Measurements from ENCODE around the gene PRR15. TPM values are rescaled to one million over a fixed set of nuclear protein-coding genes. Genes with fewer than 3 reads are reported as not detected.

PRR15 gene
- total RNA-seq, 2 experiments from 2014 or later: not detected

DNA sequence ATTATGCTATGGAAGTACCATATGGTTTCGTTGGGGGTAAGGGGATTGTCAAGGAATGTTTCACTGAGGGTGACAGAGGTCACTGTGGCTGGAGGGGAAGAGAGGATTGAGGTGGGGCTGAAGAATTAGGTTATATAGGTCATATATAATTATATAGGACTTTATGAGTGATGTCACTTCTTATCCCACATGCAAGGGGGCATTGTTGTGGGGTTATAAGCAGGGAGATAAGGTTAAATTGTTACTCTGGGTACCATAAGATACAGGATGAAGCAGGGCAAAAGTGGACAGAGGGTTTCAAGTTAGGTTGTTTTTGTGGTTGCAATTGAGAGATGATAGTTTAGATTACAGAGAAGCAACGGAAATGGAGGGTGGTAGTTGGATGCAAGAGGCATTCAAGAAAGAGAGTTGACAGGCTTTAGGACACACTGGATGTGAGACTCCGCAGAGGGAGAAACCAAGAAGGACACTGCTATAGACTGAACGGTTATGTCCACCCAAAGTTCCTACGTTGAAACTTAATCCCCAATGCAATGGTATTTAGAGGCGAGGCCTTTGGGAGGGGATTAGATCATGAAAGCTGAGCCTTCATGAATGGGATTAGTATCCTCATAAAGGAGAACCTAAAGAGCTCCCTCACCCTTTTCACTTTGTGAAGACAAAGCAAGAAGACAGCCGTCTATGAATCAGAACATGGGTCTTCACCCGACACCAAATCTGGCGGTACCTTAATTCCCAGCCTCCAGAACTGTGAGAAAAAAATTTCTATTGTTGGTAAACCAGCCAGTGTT, 7.0 kb upstream of the PRR15 start:
- H3K4me1 ChIP-seq (ENCODE audit: insufficient read depth, low read length, poor library complexity, severe bottlenecking): no peaks in the 10 kb centered on the region
- TF ChIP-seq, protein P1, sequence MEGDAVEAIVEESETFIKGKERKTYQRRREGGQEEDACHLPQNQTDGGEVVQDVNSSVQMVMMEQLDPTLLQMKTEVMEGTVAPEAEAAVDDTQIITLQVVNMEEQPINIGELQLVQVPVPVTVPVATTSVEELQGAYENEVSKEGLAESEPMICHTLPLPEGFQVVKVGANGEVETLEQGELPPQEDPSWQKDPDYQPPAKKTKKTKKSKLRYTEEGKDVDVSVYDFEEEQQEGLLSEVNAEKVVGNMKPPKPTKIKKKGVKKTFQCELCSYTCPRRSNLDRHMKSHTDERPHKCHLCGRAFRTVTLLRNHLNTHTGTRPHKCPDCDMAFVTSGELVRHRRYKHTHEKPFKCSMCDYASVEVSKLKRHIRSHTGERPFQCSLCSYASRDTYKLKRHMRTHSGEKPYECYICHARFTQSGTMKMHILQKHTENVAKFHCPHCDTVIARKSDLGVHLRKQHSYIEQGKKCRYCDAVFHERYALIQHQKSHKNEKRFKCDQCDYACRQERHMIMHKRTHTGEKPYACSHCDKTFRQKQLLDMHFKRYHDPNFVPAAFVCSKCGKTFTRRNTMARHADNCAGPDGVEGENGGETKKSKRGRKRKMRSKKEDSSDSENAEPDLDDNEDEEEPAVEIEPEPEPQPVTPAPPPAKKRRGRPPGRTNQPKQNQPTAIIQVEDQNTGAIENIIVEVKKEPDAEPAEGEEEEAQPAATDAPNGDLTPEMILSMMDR (conservative IDR thresholded peaks at IDR 0.05; ENCODE audit: low read length): peak; percentile 61
- no peak for TF ChIP-seq EZH2phosphoT487 (IDR thresholded peaks at IDR 0.05; ENCODE audit: borderline replicate concordance, low read depth, low read length)
- POLR2A ChIA-PET: no interaction called here
- DNase-seq (ENCODE audit: low spot score): no peak
- no peaks in the 10 kb centered on the region for H3K36me3 ChIP-seq (ENCODE audit: insufficient read depth, low read length)
- CTCF ChIA-PET (ENCODE audit: unreplicated experiment): no interaction called here
- H3K79me2 ChIP-seq (ENCODE audit: insufficient read depth, low read depth, low read length): no peaks in the 10 kb centered on the region
- H4K20me1 ChIP-seq (ENCODE audit: insufficient read depth, low read length): no peaks in the 10 kb centered on the region
- no peaks in the 10 kb centered on the region for H3K9me2 ChIP-seq (ENCODE audit: insufficient read depth, low read length)
- intact Hi-C loops (cut with micrococcal nuclease; ENCODE audit: unreplicated experiment): no loop called here
- BruUV-seq (replicated peaks): no TSS peak
- no peak overlapping the region for H3K4me2 ChIP-seq (ENCODE audit: low read length)
- no peak overlapping the region for H3K27ac ChIP-seq (ENCODE audit: low read depth, low read length, poor library complexity, severe bottlenecking)
- no peak overlapping the region for H3K4me3 ChIP-seq (ENCODE audit: low read depth, low read length, poor library complexity, severe bottlenecking)
- H2AFZ ChIP-seq (ENCODE audit: low read length): no peak overlapping the region
- H3K9me3 ChIP-seq (ENCODE audit: low read length): no peaks in the 10 kb centered on the region

DNA sequence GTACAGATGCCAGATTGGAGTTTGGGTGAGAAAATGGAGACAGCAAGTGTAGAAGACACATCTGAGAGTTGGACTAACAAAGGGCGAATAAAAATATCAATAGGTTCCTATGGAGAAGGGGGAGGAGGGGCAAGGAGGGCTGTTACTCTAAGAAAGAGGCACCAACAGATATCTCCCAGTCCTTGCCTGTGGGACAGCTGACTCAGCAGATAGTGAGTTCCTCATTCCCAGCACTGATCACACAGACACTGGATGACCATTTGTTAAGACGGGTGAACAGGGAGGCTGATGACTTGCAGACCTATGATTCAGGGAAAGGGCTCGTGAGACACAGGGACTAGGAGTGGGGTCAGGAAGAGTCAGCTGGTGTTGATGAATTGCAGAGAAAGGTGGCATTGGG, 5.7 kb upstream of the PRR15 start:
- Histone ChIP-seq H3K9me2 (ENCODE audit: insufficient read depth, low read length) (no peaks in the 10 kb centered on the region), H3K4me3 (ENCODE audit: low read depth, low read length, poor library complexity, severe bottlenecking) (no peak overlapping the region), H3K4me1 (ENCODE audit: insufficient read depth, low read length, poor library complexity, severe bottlenecking) (no peaks in the 10 kb centered on the region), H3K36me3 (ENCODE audit: insufficient read depth, low read length) (no peaks in the 10 kb centered on the region), H3K27ac (ENCODE audit: low read depth, low read length, poor library complexity, severe bottlenecking) (no peak overlapping the region), H4K20me1 (ENCODE audit: insufficient read depth, low read length) (no peaks in the 10 kb centered on the region), H2AFZ (ENCODE audit: low read length) (no peak overlapping the region), H3K9me3 (ENCODE audit: low read length) (no peaks in the 10 kb centered on the region), H3K79me2 (ENCODE audit: insufficient read depth, low read depth, low read length) (no peaks in the 10 kb centered on the region), H3K4me2 (ENCODE audit: low read length) (no peak overlapping the region)
- intact Hi-C loops (cut with micrococcal nuclease; ENCODE audit: unreplicated experiment): no loop called here
- ChIA-PET CTCF (ENCODE audit: unreplicated experiment) (no interaction called here), POLR2A (interaction anchor here (0.6 kb wide), 1 partner anchor 50 kb away, joined by 3 read pairs; no protein-coding TSS in a partner anchor)
- no TSS peak for BruUV-seq (replicated peaks)
- TF ChIP-seq, protein P1 (conservative IDR thresholded peaks at IDR 0.05; ENCODE audit: low read length): no peak
- no peak for TF ChIP-seq EZH2phosphoT487 (IDR thresholded peaks at IDR 0.05; ENCODE audit: borderline replicate concordance, low read depth, low read length)
- DNase-seq (ENCODE audit: low spot score): no peak

DNA sequence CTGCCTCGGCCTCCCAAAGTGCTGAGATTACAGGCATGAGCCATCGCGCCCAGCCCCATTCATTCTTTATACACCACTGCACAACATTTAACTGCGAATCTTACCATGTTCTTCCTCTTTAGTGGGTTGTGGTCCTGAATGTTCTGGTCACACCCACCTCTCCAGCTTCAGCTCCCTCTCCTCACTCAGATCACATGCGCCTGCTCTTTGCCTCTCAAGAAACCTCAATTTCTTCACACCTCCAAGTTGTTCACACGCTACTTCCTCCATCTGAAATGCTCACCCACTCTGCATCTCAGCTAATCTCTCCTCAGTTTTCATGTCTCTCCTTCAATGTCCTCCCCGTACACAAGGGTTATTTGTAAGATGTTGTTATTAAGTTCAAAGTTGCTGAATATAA, 2.4 kb upstream of the PRR15 start:
- TF ChIP-seq, protein P1 (conservative IDR thresholded peaks at IDR 0.05; ENCODE audit: low read length): no peak
- TF ChIP-seq EZH2phosphoT487 (IDR thresholded peaks at IDR 0.05; ENCODE audit: borderline replicate concordance, low read depth, low read length): no peak
- ChIA-PET CTCF (ENCODE audit: unreplicated experiment) (no interaction called here), POLR2A (no interaction called here)
- Histone ChIP-seq H3K27ac (ENCODE audit: low read depth, low read length, poor library complexity, severe bottlenecking) (no peak overlapping the region), H4K20me1 (ENCODE audit: insufficient read depth, low read length) (no peaks in the 10 kb centered on the region), H3K79me2 (ENCODE audit: insufficient read depth, low read depth, low read length) (no peaks in the 10 kb centered on the region), H3K4me2 (ENCODE audit: low read length) (no peak overlapping the region), H3K4me1 (ENCODE audit: insufficient read depth, low read length, poor library complexity, severe bottlenecking) (no peaks in the 10 kb centered on the region), H3K4me3 (ENCODE audit: low read depth, low read length, poor library complexity, severe bottlenecking) (no peak overlapping the region), H3K9me3 (ENCODE audit: low read length) (no peaks in the 10 kb centered on the region), H3K36me3 (ENCODE audit: insufficient read depth, low read length) (no peaks in the 10 kb centered on the region), H2AFZ (ENCODE audit: low read length) (no peak overlapping the region), H3K9me2 (ENCODE audit: insufficient read depth, low read length) (no peaks in the 10 kb centered on the region)
- no TSS peak for BruUV-seq (replicated peaks)
- no peak for DNase-seq (ENCODE audit: low spot score)
- intact Hi-C loops (cut with micrococcal nuclease; ENCODE audit: unreplicated experiment): no loop called here
